Measurements from ENCODE around the gene RAB11FIP4.

GRCh38 chr17:31583772-31584356 lies 192.4 kb downstream of the RAB11FIP4 start:
- TF ChIP-seq EZH2 (IDR thresholded peaks at IDR 0.05; ENCODE audit: insufficient read depth, poor library complexity, severe bottlenecking): no peak
- TF ChIP-seq EZH2phosphoT487 (IDR thresholded peaks at IDR 0.05; ENCODE audit: insufficient read depth, low read depth): no peak
